ENCODE measurements around the gene FAM174C. TPM values are rescaled to one million over a fixed set of nuclear protein-coding genes. Genes with fewer than 3 reads are reported as not detected.

Gene FAM174C
- total and polyA plus RNA-seq, 2 donors (not counting 3 experiments of a cell fraction or from before 2014, with no cell fraction given), result 46.7 to 83.9 TPM

DNA sequence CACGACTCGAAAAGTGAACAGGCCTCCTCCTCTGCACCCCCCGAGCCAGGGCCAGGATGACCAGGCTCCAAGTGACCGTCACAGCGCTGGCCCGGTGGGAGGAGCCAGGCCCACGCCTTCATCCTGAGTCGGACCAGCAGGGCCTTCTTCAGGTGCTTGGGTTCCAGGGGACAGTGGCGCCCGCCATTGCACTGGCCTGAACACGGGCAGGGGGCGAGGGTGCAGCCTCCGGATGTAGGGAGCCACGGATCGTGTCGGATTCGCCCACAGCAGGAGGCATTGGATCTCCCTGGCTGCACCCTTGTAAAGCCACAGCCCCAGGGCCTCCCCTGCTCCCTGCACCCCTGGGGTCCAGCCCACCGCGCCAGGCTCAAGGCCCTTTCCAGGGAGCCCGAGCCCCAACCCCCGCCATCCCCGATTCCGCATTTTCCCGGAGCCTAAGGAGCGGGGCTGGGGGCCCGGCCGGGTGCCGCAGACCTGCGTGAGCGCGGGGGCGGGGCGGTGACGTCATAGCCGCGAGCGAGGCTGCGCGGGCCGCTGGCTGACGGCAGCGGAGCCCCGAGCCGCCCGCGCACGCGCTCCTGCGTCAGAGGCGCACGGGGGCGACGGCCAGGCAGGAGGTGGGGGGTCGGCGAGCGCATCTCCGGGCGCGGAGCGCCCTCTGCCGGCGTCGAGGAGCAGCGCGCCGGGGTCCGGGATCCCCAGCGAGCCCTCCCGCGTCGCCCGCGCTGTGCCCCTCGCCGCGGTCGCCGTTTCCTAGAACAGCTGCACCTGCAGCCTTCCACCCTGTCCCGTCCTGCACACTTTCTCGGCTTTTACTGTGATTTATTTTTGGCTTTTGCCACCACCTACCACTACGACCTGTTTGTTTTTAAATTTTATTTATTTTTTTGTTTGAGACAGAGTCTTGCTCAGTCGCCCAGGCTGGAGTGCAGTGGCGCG is 35.3 kb upstream of the FAM174C start:
- CTCF ChIA-PET, result interaction anchor here (0.6 to 7.3 kb wide), 4 partner anchors 26 to 126 kb away, joined by 4 to 1001 read pairs (median 8); partner anchors contain the start of gene CIRBP
- Histone ChIP-seq H3K79me2 (ENCODE audit: control insufficient read depth, insufficient read depth, low read length) (peaks cover 15% of the 10 kb centered on the region), H3K27me3 (ENCODE audit: control insufficient read depth in 2 of 2, insufficient read depth in 2 of 2, low read length in 2 of 2) (no peaks in the 10 kb centered on the region), H3K9me1 (replicated peaks; ENCODE audit: control insufficient read depth, extremely low read depth, insufficient read depth, low read length) (no peaks in the 10 kb centered on the region), H3K9ac (replicated peaks; ENCODE audit: extremely low read depth, insufficient read depth, low read length) (peak overlapping the region; percentile 12), H3K4me3 (replicated peaks in 1 of 3; ENCODE audit: insufficient read depth in 1 of 3, low read depth in 1 of 3, low read length in 3 of 3) (peak overlapping the region in 1 of 3 experiments; percentile 15), H3K36me3 (ENCODE audit: control insufficient read depth in 2 of 2, extremely low read depth in 1 of 2, insufficient read depth in 2 of 2, low read length in 2 of 2) (peaks cover 0 to 5% of the 10 kb centered on the region in 2 experiments), H2AFZ (ENCODE audit: low read depth, low read length) (peak overlapping the region; percentile 72), H3K4me2 (ENCODE audit: insufficient read depth, low read length) (peak overlapping the region; percentile 53), H3K4me1 (ENCODE audit: control insufficient read depth, extremely low read depth, insufficient read depth, low read length) (peaks cover 12% of the 10 kb centered on the region), H3K27ac (ENCODE audit: insufficient read depth, low read depth, low read length) (peak overlapping the region; percentile 39), H4K20me1 (replicated peaks; ENCODE audit: control insufficient read depth, extremely low read depth, insufficient read depth, low read length) (no peaks in the 10 kb centered on the region), H3K9me3 (replicated peaks; ENCODE audit: control insufficient read depth, insufficient read depth, low read length) (no peaks in the 10 kb centered on the region)
- peak; percentile 71 for FAIRE-seq
- TF ChIP-seq GATA2 (IDR thresholded peaks at IDR 0.05; ENCODE audit: insufficient read depth, insufficient read length, low read depth, low read length) (no peak), EZH2 (IDR thresholded peaks at IDR 0.05; ENCODE audit: borderline replicate concordance, low read depth, low read length, severe bottlenecking) (no peak), POLR2AphosphoS5 (IDR thresholded peaks at IDR 0.05; ENCODE audit: insufficient read depth, low read depth, low read length) (peak; percentile 84), JUN (IDR thresholded peaks at IDR 0.05; ENCODE audit: borderline replicate concordance, insufficient read depth, insufficient read length, low read depth) (no peak), FOS (IDR thresholded peaks at IDR 0.05; ENCODE audit: borderline replicate concordance, insufficient read depth, low read length) (peak; percentile 30), MYC (IDR thresholded peaks at IDR 0.05; ENCODE audit: low read depth, low read length) (no peak)
- TF ChIP-seq, protein P1, sequence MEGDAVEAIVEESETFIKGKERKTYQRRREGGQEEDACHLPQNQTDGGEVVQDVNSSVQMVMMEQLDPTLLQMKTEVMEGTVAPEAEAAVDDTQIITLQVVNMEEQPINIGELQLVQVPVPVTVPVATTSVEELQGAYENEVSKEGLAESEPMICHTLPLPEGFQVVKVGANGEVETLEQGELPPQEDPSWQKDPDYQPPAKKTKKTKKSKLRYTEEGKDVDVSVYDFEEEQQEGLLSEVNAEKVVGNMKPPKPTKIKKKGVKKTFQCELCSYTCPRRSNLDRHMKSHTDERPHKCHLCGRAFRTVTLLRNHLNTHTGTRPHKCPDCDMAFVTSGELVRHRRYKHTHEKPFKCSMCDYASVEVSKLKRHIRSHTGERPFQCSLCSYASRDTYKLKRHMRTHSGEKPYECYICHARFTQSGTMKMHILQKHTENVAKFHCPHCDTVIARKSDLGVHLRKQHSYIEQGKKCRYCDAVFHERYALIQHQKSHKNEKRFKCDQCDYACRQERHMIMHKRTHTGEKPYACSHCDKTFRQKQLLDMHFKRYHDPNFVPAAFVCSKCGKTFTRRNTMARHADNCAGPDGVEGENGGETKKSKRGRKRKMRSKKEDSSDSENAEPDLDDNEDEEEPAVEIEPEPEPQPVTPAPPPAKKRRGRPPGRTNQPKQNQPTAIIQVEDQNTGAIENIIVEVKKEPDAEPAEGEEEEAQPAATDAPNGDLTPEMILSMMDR (IDR thresholded peaks at IDR 0.05; ENCODE audit: extremely low read depth in 1 of 2, insufficient read depth in 1 of 2, low read depth in 1 of 2, low read length in 2 of 2), result peak; percentile 83 to 93
- no TSS peak for BruUV-seq (replicated peaks)
- dilution Hi-C loops (cut with MboI; ENCODE audit: extremely low pct_ligation_motif_present, low sequenced_read_pairs) (no loop called here), intact Hi-C loops (cut with micrococcal nuclease) (loop anchor here (1.0 to 10.0 kb wide), 6 partner anchors 19 to 445 kb away; partner anchors contain the start of genes GPX4 and PTBP1)
- POLR2A ChIA-PET, result interaction anchor here (1.7 kb wide), 1 partner anchor 29 kb away, joined by 12 read pairs; the partner anchor contains the start of gene CIRBP
- DNase-seq (ENCODE audit: low read depth, low spot score), result peak; percentile 86
